Activated CD8-positive, alpha-beta T cell treated with anti-CD3 and anti-CD28 coated beads, Interleukin-2, amount 10 ng/mL, durations not matched to agents 7 days and 5 days (primary cell): Measurements from ENCODE around the gene HAPLN2. TPM values are rescaled to one million over a fixed set of nuclear protein-coding genes. Genes with fewer than 3 reads are reported as not detected.

Source experiments
- ATAC-seq: fragments of 150-1000 bp; cut with Tn5 transposase; one replicate; pipeline ENCODE4 v1.10.0; 2021; ENCODE audit warnings: moderate library complexity
- CTCF ChIA-PET: fragments of 350-600 bp; sonication (Branson Sonifier 250); formaldehyde crosslinking; loops from one replicate; lab custom pipeline; 2021; ENCODE audit warnings: antibody characterized with exemption; lab: Charles Lee
- POLR2A ChIA-PET: fragments of 350-600 bp; sonication (Branson Sonifier 250); formaldehyde crosslinking; loops from one replicate; lab custom pipeline; 2021; ENCODE audit warnings: antibody characterized with exemption; lab: Charles Lee
- DNase-seq: peaks from one replicate; pipeline ENCODE4 v3.0.0-alpha.2; 2020
- H3K27ac Mint-ChIP-seq: one replicate; pipeline ENCODE4 v1.8.0; 2021; ENCODE audit warnings: mild to moderate bottlenecking, mixed read lengths
- H3K27me3 Mint-ChIP-seq: one replicate; pipeline ENCODE4 v1.8.0; 2021; ENCODE audit warnings: low read depth, mixed read lengths
- H3K36me3 Mint-ChIP-seq: one replicate; pipeline ENCODE4 v1.8.0; 2021; ENCODE audit warnings: low read depth, mixed read lengths
- H3K4me1 Mint-ChIP-seq: one replicate; pipeline ENCODE4 v1.8.0; 2021; ENCODE audit warnings: low read depth, mixed read lengths
- H3K4me3 Mint-ChIP-seq: one replicate; pipeline ENCODE4 v1.8.0; 2021; ENCODE audit warnings: mild to moderate bottlenecking, mixed read lengths
- H3K9me3 Mint-ChIP-seq: one replicate; pipeline ENCODE4 v1.8.0; 2022; ENCODE audit warnings: mixed read lengths; ENCODE audit not compliant: insufficient read depth
- total RNA-seq, 2 experiments: library from RNA; stranded (reverse); gene quantifications; one replicate each; pipeline ENCODE4 v1.2.3, GENCODE V29; 2021

HAPLN2 gene
- total RNA-seq, 2 experiments from 2014 or later = not detected

DNA sequence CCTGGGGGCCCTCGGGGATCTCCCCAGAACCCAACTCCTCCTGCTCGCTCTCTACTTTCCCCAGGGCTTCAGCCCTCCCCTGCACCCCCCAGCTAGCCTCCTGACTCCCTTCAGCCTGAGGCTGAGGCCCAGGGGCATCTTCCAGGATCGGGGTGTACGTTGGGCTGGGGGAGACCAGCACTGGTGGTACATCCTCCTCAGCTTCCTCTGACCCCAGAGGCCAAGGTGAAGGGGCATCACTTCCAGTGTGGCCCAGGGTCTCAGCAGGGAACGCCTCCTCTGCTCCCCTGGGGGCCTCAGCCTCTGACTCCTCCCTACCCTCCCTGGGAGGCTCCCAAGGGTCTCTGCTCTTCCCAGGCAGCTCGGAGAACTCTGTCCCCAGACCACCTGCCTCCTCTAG is 51.1 kb downstream of the HAPLN2 start:
- H3K36me3 Mint-ChIP-seq = no peaks in the 10 kb centered on the region
- H3K9me3 Mint-ChIP-seq = no peaks in the 10 kb centered on the region
- ChIA-PET CTCF (interaction anchor here (1.2 to 2.7 kb wide), 4 partner anchors 9 to 43 kb away, joined by 3 to 11 read pairs (median 6); no protein-coding TSS in a partner anchor), POLR2A (no interaction called here)
- H3K27me3 Mint-ChIP-seq = peaks cover 41% of the 10 kb centered on the region
- no peak overlapping the region for H3K27ac Mint-ChIP-seq
- ATAC-seq (no peak), DNase-seq (no peak)
- H3K4me1 Mint-ChIP-seq = peaks cover 5% of the 10 kb centered on the region
- H3K4me3 Mint-ChIP-seq = no peak overlapping the region

DNA sequence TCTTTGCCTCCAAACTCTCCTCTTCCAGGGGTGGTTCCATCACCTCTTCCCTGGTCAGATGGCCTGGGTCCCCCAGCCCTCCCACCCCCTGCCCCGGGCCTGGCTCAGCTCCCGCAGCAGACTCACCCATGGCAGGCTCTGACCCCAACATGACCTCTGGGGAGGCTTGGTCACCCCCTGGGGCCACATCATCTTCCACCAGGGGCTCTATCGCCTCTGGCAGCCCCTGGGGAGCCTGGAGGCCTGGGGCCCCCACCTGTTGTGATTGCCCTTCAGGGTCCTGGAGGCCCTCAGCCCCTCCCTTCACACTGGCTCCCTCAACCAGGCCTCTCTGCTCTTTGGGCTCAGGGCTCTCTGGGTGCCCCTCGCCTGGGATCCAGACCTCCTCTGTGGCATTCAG is 51.6 kb downstream of the HAPLN2 start:
- Mint-ChIP-seq H3K27ac (no peak overlapping the region), H3K4me3 (no peak overlapping the region), H3K9me3 (no peaks in the 10 kb centered on the region), H3K36me3 (no peaks in the 10 kb centered on the region), H3K27me3 (peaks cover 41% of the 10 kb centered on the region), H3K4me1 (peaks cover 1% of the 10 kb centered on the region)
- DNase-seq (no peak), ATAC-seq (no peak)
- POLR2A ChIA-PET = no interaction called here
- CTCF ChIA-PET = interaction anchor here (1.2 to 2.7 kb wide), 5 partner anchors 9 to 43 kb away, joined by 3 to 11 read pairs (median 5); partner anchors contain the start of gene CRABP2

DNA sequence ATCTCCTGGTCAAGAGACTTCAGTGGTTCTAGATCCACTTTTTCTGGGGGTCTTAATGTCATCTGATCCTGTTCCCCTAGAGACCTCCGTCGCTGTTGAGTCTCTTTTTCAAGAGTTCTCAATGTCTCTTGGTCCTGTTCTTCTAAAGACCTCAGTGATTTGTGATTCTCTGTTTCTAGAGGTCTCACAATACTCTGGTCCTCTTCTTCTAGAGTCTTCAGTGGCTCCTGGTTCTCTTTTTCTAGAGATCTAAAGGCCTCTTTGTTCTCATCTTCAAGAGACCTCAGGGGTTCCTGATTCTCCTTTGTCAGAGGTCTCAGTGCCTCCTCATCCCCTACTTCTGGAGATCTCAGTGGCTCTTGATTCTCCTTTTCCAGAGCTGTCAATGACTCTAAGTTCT is 52.6 kb downstream of the HAPLN2 start:
- ChIA-PET POLR2A (no interaction called here), CTCF (interaction anchor here (1.0 to 2.7 kb wide), 4 partner anchors 12 to 44 kb away, joined by 3 to 11 read pairs (median 6); partner anchors contain the start of gene CRABP2)
- H3K4me3 Mint-ChIP-seq = no peak overlapping the region
- peak overlapping the region; percentile 37 for H3K27ac Mint-ChIP-seq
- peaks cover 46% of the 10 kb centered on the region for H3K27me3 Mint-ChIP-seq
- H3K9me3 Mint-ChIP-seq = no peaks in the 10 kb centered on the region
- no peak for ATAC-seq
- no peaks in the 10 kb centered on the region for H3K4me1 Mint-ChIP-seq
- H3K36me3 Mint-ChIP-seq = no peaks in the 10 kb centered on the region
- DNase-seq = no peak

DNA sequence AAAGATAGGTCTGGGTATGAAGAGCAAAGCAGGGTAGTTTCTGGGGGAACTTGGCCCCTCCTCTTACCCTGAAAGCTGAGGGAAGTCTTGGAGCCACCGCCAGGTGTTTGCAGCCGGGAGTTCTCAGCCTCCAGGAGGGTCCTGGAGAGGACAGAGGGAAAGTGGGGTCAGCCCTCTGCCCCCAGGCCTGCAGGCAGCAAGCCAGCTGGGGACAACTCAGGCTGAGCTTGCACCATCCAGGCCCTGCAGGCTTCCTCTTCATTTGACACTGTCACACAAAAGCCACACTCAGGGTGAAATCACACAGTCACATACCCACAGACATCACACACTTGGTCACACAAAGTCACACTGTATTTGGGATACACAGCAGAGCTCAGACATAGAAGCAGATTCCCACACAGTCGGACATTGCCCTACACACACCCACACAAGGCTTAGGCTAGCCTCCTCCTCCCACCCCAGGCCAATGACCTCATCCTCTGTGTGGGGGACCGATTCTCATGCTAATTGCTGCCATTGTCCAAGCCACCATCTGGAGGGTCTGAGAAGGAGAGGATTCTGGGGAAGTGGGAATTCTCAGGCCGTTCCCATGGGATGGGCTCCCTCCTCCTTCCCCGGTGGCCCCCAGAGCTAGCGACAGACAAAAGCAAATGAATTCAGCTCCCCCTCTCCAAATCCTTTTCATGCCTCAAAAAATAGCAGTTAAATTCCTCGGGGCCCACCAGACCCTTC is 54.3 kb downstream of the HAPLN2 start:
- no peak for DNase-seq
- H3K4me1 Mint-ChIP-seq = peaks cover 16% of the 10 kb centered on the region
- H3K27me3 Mint-ChIP-seq = peaks cover 62% of the 10 kb centered on the region
- no peaks in the 10 kb centered on the region for H3K36me3 Mint-ChIP-seq
- ChIA-PET CTCF (interaction anchor here (1.2 kb wide), 1 partner anchor 13 kb away, joined by 3 read pairs; no protein-coding TSS in a partner anchor), POLR2A (no interaction called here)
- no peak overlapping the region for H3K4me3 Mint-ChIP-seq
- no peak for ATAC-seq
- no peak overlapping the region for H3K27ac Mint-ChIP-seq
- H3K9me3 Mint-ChIP-seq = no peaks in the 10 kb centered on the region

Other genes with a start within 250 kb of the HAPLN2 start
- gene MEF2D, start 118.6 kb upstream of the HAPLN2 start, total RNA-seq = 10 to 100 TPM; 34.8 to 40.1 TPM
- gene IQGAP3, start 46.9 kb upstream of the HAPLN2 start, total RNA-seq = 10 to 100 TPM; 28.6 to 31.0 TPM
- gene TTC24, start 39.7 kb upstream of the HAPLN2 start, total RNA-seq = 10 to 100 TPM; 18.6 to 19.7 TPM
- gene NAXE, start 27.6 kb upstream of the HAPLN2 start, total RNA-seq = 10 to 100 TPM; 54.3 to 60.3 TPM
- 10 to 100 TPM; 43.9 to 44.7 TPM for gene GPATCH4, start 17.9 kb upstream of the HAPLN2 start, total RNA-seq
- not detected for gene BCAN, start 22.7 kb downstream of the HAPLN2 start, total RNA-seq
- not detected for gene NES, start 58.0 kb downstream of the HAPLN2 start, total RNA-seq
- gene CRABP2, start 86.2 kb downstream of the HAPLN2 start, total RNA-seq = 1 to 10 TPM; 1.3 to 1.9 TPM
- 10 to 100 TPM; 30.0 to 34.0 TPM for gene METTL25B, start 109.1 kb downstream of the HAPLN2 start, total RNA-seq
- 10 to 100 TPM; 56.3 to 58.8 TPM for gene ISG20L2, start 109.4 kb downstream of the HAPLN2 start, total RNA-seq
- gene MRPL24, start 121.7 kb downstream of the HAPLN2 start, total RNA-seq = 10 to 100 TPM; 59.8 to 62.6 TPM
- gene HDGF, start 132.3 kb downstream of the HAPLN2 start, total RNA-seq = 100 to 1,000 TPM; 261 to 264 TPM
- gene PRCC, start 148.1 kb downstream of the HAPLN2 start, total RNA-seq = 10 to 100 TPM; 71.9 to 75.5 TPM
- gene SH2D2A, start 197.4 kb downstream of the HAPLN2 start, total RNA-seq = 10 to 100 TPM; 84.0 to 86.7 TPM
- gene INSRR, start 239.7 kb downstream of the HAPLN2 start, total RNA-seq = under 1 TPM; 0.21 TPM
- gene NTRK1, start 241.4 kb downstream of the HAPLN2 start, total RNA-seq = 1 to 10 TPM; 9.9 TPM